WTC11 (cell line): ENCODE data around the gene DPCD. TPM values are rescaled to one million over a fixed set of nuclear protein-coding genes. Genes with fewer than 3 reads are reported as not detected.

Experiments
- ATAC-seq: fragments of 200-7000 bp; cut with Tn5 transposase; 2 replicates; pipeline ENCODE4 v1.10.0; 2021; ENCODE audit warnings: mild to moderate bottlenecking, moderate library complexity
- CTCF ChIA-PET: fragments of 300-600 bp; sonication (Branson Sonifier 250); formaldehyde crosslinking; loops from one replicate; lab custom pipeline; 2021; ENCODE audit warnings: antibody characterized with exemption; lab: Charles Lee
- POLR2A ChIA-PET: fragments of 350-600 bp; sonication (Branson Sonifier 250); formaldehyde crosslinking; loops from one replicate; lab custom pipeline; 2021; ENCODE audit warnings: antibody characterized with exemption; lab: Charles Lee
- DNase-seq: peaks from one replicate; pipeline ENCODE4 v3.0.0; 2021; ENCODE audit warnings: low spot score
- H3K27ac Mint-ChIP-seq: 2 replicates; pipeline ENCODE4 v1.8.0; 2021; ENCODE audit warnings: mixed read lengths
- H3K27me3 Mint-ChIP-seq: 2 replicates; pipeline ENCODE4 v1.8.0; 2021; ENCODE audit warnings: low read depth, mild to moderate bottlenecking, moderate library complexity, mixed read lengths
- H3K36me3 Mint-ChIP-seq: 2 replicates; pipeline ENCODE4 v1.8.0; 2021; ENCODE audit warnings: mixed read lengths
- H3K4me1 Mint-ChIP-seq: 2 replicates; pipeline ENCODE4 v1.8.0; 2022; ENCODE audit warnings: mixed read lengths
- H3K4me3 Mint-ChIP-seq: 2 replicates; pipeline ENCODE4 v1.8.0; 2021; ENCODE audit warnings: mild to moderate bottlenecking, moderate library complexity, mixed read lengths
- H3K9me3 Mint-ChIP-seq: 2 replicates; pipeline ENCODE4 v1.8.0; 2021; ENCODE audit warnings: mixed read lengths
- CREM ChIP-seq: sonication (generic); formaldehyde crosslinking; IDR thresholded peaks from 2 replicates; pipeline ENCODE4 v1.8.1; 2022; ENCODE audit warnings: mild to moderate bottlenecking, missing genetic modification reagents, moderate library complexity
- ELF4 ChIP-seq: sonication (generic); formaldehyde crosslinking; IDR thresholded peaks from 2 replicates; pipeline ENCODE4 v1.8.1; 2022; ENCODE audit warnings: low read depth, mild to moderate bottlenecking, moderate library complexity, missing genetic modification reagents
- FOXP1 ChIP-seq: sonication (generic); formaldehyde crosslinking; IDR thresholded peaks from 2 replicates; pipeline ENCODE4 v1.8.0; 2022; ENCODE audit warnings: missing genetic modification reagents, mild to moderate bottlenecking, moderate library complexity, borderline replicate concordance
- GABPB1 ChIP-seq: sonication (generic); formaldehyde crosslinking; IDR thresholded peaks from 2 replicates; pipeline ENCODE4 v1.8.1; 2023; ENCODE audit warnings: mild to moderate bottlenecking, missing genetic modification reagents
- HMGA2 ChIP-seq: fragments of 250-450 bp; sonication (Bioruptor Pico); IDR thresholded peaks from 2 replicates; pipeline ENCODE4 v1.4.0; 2021; ENCODE audit warnings: mild to moderate bottlenecking, moderate library complexity
- MYBL2 ChIP-seq: sonication (generic); formaldehyde crosslinking; IDR thresholded peaks from 2 replicates; pipeline ENCODE4 v1.8.1; 2023; ENCODE audit warnings: mild to moderate bottlenecking, moderate library complexity, missing genetic modification reagents
- ZBTB21 ChIP-seq: sonication (generic); formaldehyde crosslinking; IDR thresholded peaks from 2 replicates; pipeline ENCODE4 v1.8.1; 2023; ENCODE audit warnings: mild to moderate bottlenecking, missing genetic modification reagents, borderline replicate concordance
- ZNF121 ChIP-seq: sonication (generic); formaldehyde crosslinking; IDR thresholded peaks from 2 replicates; pipeline ENCODE4 v1.8.0; 2023; ENCODE audit warnings: missing genetic modification reagents
- ZNF219 ChIP-seq: sonication (generic); formaldehyde crosslinking; IDR thresholded peaks from 2 replicates; pipeline ENCODE4 v1.8.0; 2023; ENCODE audit warnings: missing genetic modification reagents, mild to moderate bottlenecking, borderline replicate concordance
- ZNF416 ChIP-seq: fragments of 250-450 bp; sonication (Bioruptor Pico); IDR thresholded peaks from 2 replicates; pipeline ENCODE4 v1.9.0; 2021; ENCODE audit warnings: mild to moderate bottlenecking, inconsistent platforms
- total RNA-seq: library from RNA; stranded (reverse); gene quantifications from 3 replicates; pipeline ENCODE4 v1.2.3, GENCODE V29; 2021
- TF ChIP-seq, protein P1 (sequence below): sonication (generic); formaldehyde crosslinking; IDR thresholded peaks from 2 replicates; pipeline ENCODE4 v1.8.0; 2022; ENCODE audit warnings: mild to moderate bottlenecking, missing genetic modification reagents
- TF ChIP-seq, protein P2 (sequence below): sonication (generic); formaldehyde crosslinking; IDR thresholded peaks from 2 replicates; pipeline ENCODE4 v1.8.1; 2023; ENCODE audit warnings: mild to moderate bottlenecking, missing genetic modification reagents
- TF ChIP-seq, protein P3 (sequence below): fragments of 200-600 bp; IDR thresholded peaks from 2 replicates; pipeline ENCODE4 v1.8.0; 2022; ENCODE audit warnings: antibody characterized with exemption
- TF ChIP-seq, protein P4 (sequence below): fragments of 250-450 bp; sonication (Bioruptor Pico); conservative IDR thresholded peaks from 2 replicates; pipeline ENCODE4 v1.9.0; 2021; ENCODE audit warnings: mild to moderate bottlenecking

DPCD gene
- total RNA-seq, 1 experiment from 2014 or later, result 21.8 TPM

DNA sequence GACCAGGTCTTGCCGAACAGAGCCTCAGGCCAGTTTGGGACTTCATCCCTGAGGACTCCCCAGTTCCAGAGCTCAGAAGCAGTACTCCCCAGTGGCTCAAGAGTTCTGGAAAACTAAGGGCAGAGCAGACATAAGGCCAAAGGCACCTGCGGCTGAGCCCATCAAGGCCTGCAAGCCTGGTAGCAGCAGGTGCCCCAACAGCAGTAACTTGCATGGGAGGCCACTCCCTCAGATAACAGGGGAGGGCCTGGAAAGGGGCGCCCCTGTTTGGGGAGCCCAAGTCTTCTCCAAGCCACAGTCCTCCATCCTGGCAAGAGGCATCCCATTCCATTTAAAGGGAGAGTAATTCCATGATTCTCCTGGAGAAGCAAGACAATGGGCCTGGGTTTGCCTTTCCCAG, 13.0 kb upstream of the DPCD start (continued):
- TF ChIP-seq, protein P1, sequence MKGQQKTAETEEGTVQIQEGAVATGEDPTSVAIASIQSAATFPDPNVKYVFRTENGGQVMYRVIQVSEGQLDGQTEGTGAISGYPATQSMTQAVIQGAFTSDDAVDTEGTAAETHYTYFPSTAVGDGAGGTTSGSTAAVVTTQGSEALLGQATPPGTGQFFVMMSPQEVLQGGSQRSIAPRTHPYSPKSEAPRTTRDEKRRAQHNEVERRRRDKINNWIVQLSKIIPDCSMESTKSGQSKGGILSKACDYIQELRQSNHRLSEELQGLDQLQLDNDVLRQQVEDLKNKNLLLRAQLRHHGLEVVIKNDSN (CRISPR knock-in tag), result no peak

DNA sequence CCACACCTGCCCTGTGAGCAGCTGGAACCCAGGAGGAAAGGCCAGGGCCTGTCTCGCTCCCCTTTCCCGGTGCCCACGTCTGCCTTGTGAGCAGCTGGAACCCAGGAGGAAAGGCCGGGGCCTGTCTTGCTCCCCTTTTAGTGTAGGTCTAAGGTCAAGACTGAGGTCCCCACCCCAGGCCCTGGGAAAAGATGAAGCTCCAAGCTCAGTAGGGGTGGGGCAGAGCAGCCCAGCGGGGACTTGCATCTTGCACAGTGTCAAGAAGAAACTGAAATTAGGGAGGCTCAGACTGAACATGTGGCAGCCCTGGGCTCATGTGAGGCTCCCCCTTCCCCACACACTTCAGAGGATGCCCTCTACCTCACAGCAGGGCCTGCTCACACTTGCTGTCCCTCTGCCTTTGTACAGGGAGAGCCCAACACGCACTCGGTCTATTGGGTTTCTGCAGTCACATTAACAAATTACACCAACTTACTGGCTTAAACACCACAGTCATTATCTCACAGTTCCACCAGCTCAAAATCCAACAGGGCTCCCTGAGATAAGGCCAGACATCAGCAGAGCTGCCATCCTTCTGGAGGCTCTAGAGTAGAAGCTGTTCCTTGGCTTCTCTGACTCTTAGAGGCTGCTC, 12.4 kb upstream of the DPCD start:
- H3K27ac Mint-ChIP-seq, result no peak overlapping the region
- no peak for ATAC-seq
- peaks cover 18% of the 10 kb centered on the region for H3K36me3 Mint-ChIP-seq
- peaks cover 19% of the 10 kb centered on the region for H3K4me1 Mint-ChIP-seq
- H3K9me3 Mint-ChIP-seq, result peaks cover 3% of the 10 kb centered on the region; the same call in 1 of the 2 replicates
- ChIA-PET POLR2A (interaction anchor here (0.5 kb wide), 1 partner anchor 176 kb away, joined by 3 read pairs; no protein-coding TSS in a partner anchor), CTCF (interaction anchor here (0.6 to 2.0 kb wide), 5 partner anchors 12 to 287 kb away, joined by 3 to 10 read pairs (median 3); no protein-coding TSS in a partner anchor)
- H3K27me3 Mint-ChIP-seq, result peaks cover 33% of the 10 kb centered on the region
- TF ChIP-seq, protein P2, sequence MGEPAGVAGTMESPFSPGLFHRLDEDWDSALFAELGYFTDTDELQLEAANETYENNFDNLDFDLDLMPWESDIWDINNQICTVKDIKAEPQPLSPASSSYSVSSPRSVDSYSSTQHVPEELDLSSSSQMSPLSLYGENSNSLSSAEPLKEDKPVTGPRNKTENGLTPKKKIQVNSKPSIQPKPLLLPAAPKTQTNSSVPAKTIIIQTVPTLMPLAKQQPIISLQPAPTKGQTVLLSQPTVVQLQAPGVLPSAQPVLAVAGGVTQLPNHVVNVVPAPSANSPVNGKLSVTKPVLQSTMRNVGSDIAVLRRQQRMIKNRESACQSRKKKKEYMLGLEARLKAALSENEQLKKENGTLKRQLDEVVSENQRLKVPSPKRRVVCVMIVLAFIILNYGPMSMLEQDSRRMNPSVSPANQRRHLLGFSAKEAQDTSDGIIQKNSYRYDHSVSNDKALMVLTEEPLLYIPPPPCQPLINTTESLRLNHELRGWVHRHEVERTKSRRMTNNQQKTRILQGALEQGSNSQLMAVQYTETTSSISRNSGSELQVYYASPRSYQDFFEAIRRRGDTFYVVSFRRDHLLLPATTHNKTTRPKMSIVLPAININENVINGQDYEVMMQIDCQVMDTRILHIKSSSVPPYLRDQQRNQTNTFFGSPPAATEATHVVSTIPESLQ, result no peak
- TF ChIP-seq ZNF219 (no peak), ZNF416 (CRISPR knock-in tag) (no peak), ELF4 (no peak), MYBL2 (CRISPR knock-in tag) (no peak), ZNF121 (CRISPR knock-in tag) (no peak), GABPB1 (no peak), ZBTB21 (CRISPR knock-in tag) (no peak)
- TF ChIP-seq, protein P3, sequence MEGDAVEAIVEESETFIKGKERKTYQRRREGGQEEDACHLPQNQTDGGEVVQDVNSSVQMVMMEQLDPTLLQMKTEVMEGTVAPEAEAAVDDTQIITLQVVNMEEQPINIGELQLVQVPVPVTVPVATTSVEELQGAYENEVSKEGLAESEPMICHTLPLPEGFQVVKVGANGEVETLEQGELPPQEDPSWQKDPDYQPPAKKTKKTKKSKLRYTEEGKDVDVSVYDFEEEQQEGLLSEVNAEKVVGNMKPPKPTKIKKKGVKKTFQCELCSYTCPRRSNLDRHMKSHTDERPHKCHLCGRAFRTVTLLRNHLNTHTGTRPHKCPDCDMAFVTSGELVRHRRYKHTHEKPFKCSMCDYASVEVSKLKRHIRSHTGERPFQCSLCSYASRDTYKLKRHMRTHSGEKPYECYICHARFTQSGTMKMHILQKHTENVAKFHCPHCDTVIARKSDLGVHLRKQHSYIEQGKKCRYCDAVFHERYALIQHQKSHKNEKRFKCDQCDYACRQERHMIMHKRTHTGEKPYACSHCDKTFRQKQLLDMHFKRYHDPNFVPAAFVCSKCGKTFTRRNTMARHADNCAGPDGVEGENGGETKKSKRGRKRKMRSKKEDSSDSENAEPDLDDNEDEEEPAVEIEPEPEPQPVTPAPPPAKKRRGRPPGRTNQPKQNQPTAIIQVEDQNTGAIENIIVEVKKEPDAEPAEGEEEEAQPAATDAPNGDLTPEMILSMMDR, result no peak
- TF ChIP-seq, protein P4, sequence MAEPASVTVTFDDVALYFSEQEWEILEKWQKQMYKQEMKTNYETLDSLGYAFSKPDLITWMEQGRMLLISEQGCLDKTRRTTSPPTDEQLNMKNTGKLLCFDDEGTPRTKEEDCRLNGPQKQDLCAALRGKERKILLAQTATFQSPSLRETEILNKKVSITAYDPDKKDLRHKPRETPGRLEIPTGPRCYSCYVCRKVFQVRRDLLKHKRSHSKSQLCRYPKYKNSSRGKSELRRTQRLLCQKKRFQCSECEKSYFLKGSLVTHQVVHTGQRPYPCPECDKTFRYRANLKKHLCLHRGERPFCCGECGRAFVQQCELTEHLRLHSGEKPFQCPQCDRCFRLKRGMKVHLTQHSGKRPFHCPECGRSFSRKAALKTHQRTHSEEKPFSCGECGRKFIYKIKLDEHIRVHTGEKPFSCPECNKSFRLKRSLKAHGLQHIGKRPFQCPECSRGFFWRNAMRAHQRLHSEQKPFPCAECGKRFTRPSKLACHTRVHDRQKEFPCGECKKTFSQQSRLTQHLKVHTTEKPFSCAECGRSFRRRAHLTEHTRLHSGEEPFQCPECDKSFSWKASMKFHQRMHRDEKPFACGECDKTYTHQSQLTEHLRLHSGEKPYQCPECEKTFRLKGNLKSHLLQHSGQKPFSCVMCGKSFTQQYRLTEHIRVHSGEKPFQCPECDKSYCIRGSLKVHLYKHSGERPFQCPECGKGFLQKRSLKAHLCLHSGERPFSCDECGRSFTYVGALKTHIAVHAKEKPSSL (CRISPR knock-in tag), result no peak
- H3K4me3 Mint-ChIP-seq, result no peak overlapping the region
- DNase-seq, result no peak

DNA sequence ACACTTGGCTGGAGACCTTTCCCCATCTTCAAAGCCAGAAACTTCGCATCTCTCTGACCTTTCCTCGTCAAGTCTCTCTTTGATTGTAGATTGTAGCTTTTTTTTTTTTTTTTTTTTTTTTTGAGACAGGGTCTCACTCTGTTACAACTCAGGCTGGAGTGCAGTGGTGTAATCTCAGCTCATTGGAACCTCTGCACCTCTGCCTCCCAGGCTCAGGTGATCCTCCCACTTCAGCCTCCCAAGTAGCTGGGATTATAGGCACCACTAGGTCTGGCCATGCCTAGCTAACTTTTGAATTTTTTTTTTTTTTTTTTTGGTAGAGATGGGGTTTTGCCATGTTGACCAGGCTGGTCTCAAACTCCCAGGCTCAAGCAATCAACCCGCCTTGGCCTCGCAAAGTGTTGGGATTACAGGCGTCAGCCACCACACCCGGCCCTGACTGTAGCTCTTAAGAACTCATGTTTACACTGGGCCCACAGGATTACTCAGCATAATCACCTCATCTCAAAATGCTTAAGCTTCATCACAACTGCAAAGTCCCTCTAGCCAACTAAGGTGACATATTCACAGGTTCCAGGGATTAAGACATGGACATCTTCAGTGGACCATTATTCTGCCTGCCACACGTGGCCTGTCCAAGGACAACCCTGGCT, 11.8 kb upstream of the DPCD start:
- no peak overlapping the region for H3K4me3 Mint-ChIP-seq
- H3K27ac Mint-ChIP-seq, result no peak overlapping the region
- ATAC-seq, result no peak

More for the DNA sequence above, 11.8 kb upstream of the DPCD start:
- ChIA-PET CTCF (interaction anchor here (0.6 to 2.0 kb wide), 6 partner anchors 11 to 288 kb away, joined by 3 to 10 read pairs (median 3); partner anchors contain the start of gene POLL), POLR2A (interaction anchor here (0.5 to 0.7 kb wide), 2 partner anchors 177 to 242 kb away, joined by 3 to 6 read pairs; partner anchors contain the start of gene OGA)
- peaks cover 21% of the 10 kb centered on the region for H3K4me1 Mint-ChIP-seq
- TF ChIP-seq FOXP1 (CRISPR knock-in tag) (no peak), HMGA2 (CRISPR knock-in tag) (no peak), CREM (CRISPR knock-in tag) (no peak)
- TF ChIP-seq, protein P1 (CRISPR knock-in tag), result no peak
- DNase-seq, result no peak
- H3K36me3 Mint-ChIP-seq, result peaks cover 18% of the 10 kb centered on the region
- H3K9me3 Mint-ChIP-seq, result peaks cover 3% of the 10 kb centered on the region; the same call in 1 of the 2 replicates
- H3K27me3 Mint-ChIP-seq, result peaks cover 27% of the 10 kb centered on the region
